ENCODE measurements around the gene GBF1.

Gene GBF1

DNA sequence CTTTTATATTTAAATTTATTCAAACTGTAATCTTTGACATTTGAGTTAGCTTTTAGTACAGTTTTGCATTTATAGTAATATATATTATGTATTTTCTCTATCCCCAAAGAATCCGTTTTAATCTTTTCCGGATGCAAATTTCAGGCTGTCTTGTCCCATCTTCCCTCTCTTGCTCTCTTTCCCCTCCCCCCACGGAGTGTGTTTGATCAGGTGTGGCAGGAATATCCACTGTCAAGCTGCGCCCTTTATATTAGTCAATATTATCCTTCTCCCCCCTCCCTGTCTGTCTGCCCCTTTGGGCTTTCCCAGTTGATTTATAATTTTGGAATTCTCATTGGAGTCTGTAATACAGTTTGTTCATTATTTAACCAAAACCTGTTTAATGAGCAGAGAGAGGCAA lies 19.0 kb downstream of the GBF1 start:
- Histone ChIP-seq H2AFZ (ENCODE audit: low read depth, low read length) (no peak overlapping the region), H3K36me3 (ENCODE audit: insufficient read depth, low read length) (peaks cover 74% of the 10 kb centered on the region), H3K9ac (ENCODE audit: low read depth, low read length) (no peak overlapping the region), H3K27ac (ENCODE audit: low read length) (no peak overlapping the region), H3K9me3 (ENCODE audit: insufficient read depth, low read length, severe bottlenecking) (no peaks in the 10 kb centered on the region), H3K79me2 (ENCODE audit: insufficient read depth, low read length) (peaks cover 69% of the 10 kb centered on the region), H3K4me3 (ENCODE audit: low read depth in 1 of 2, low read length in 2 of 2) (no peak overlapping the region), H3K4me1 (ENCODE audit: insufficient read depth, low read length) (no peaks in the 10 kb centered on the region), H3K27me3 (ENCODE audit: insufficient read depth, low read length, poor library complexity) (no peaks in the 10 kb centered on the region), H4K20me1 (ENCODE audit: insufficient read depth, low read length) (peaks cover 37% of the 10 kb centered on the region), H3K4me2 (ENCODE audit: insufficient read depth, low read length) (no peak overlapping the region)
- TF ChIP-seq, protein P1, sequence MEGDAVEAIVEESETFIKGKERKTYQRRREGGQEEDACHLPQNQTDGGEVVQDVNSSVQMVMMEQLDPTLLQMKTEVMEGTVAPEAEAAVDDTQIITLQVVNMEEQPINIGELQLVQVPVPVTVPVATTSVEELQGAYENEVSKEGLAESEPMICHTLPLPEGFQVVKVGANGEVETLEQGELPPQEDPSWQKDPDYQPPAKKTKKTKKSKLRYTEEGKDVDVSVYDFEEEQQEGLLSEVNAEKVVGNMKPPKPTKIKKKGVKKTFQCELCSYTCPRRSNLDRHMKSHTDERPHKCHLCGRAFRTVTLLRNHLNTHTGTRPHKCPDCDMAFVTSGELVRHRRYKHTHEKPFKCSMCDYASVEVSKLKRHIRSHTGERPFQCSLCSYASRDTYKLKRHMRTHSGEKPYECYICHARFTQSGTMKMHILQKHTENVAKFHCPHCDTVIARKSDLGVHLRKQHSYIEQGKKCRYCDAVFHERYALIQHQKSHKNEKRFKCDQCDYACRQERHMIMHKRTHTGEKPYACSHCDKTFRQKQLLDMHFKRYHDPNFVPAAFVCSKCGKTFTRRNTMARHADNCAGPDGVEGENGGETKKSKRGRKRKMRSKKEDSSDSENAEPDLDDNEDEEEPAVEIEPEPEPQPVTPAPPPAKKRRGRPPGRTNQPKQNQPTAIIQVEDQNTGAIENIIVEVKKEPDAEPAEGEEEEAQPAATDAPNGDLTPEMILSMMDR (IDR thresholded peaks at IDR 0.05; ENCODE audit: borderline replicate concordance, extremely low read depth, low read length, poor library complexity, severe bottlenecking), result no peak
- TF ChIP-seq EZH2 (IDR thresholded peaks at IDR 0.05; ENCODE audit: borderline replicate concordance, low read depth, low read length, severe bottlenecking), result no peak
- no peak for ATAC-seq (ENCODE audit: insufficient read depth, low read depth)
- DNase-seq, result no peak

DNA sequence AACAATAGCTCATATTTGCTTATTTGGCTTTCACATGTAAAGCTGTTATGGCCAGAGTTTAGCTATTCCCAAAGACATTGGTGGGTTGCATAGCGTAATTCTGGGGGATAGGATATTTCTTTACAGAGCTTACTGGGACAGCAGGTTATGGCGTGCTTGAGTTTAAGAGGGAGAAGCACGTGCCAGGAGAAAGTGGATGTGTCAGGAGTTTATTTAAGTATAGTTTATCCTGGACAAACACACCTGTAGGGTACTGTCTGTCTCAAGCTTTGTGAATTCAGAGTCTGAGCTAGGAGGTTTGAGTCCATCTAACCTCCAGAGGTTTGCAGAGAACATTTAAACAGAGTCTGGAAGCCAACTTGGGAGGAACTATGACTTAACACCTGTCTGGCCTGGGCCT lies 21.3 kb downstream of the GBF1 start:
- no peak overlapping the region for H3K4me2 ChIP-seq (ENCODE audit: insufficient read depth, low read length)
- no peaks in the 10 kb centered on the region for H3K9me3 ChIP-seq (ENCODE audit: insufficient read depth, low read length, severe bottlenecking)
- peaks cover 37% of the 10 kb centered on the region for H4K20me1 ChIP-seq (ENCODE audit: insufficient read depth, low read length)
- no peaks in the 10 kb centered on the region for H3K27me3 ChIP-seq (ENCODE audit: insufficient read depth, low read length, poor library complexity)
- no peak overlapping the region for H3K9ac ChIP-seq (ENCODE audit: low read depth, low read length)
- H2AFZ ChIP-seq (ENCODE audit: low read depth, low read length), result no peak overlapping the region
- peaks cover 80% of the 10 kb centered on the region for H3K79me2 ChIP-seq (ENCODE audit: insufficient read depth, low read length)
- H3K4me1 ChIP-seq (ENCODE audit: insufficient read depth, low read length), result no peaks in the 10 kb centered on the region
- ATAC-seq (ENCODE audit: insufficient read depth, low read depth) (no peak), DNase-seq (no peak)
- TF ChIP-seq, protein P1 (IDR thresholded peaks at IDR 0.05; ENCODE audit: borderline replicate concordance, extremely low read depth, low read length, poor library complexity, severe bottlenecking), result no peak
- TF ChIP-seq EZH2 (IDR thresholded peaks at IDR 0.05; ENCODE audit: borderline replicate concordance, low read depth, low read length, severe bottlenecking), result no peak
- H3K36me3 ChIP-seq (ENCODE audit: insufficient read depth, low read length), result peaks cover 53% of the 10 kb centered on the region
- H3K4me3 ChIP-seq (ENCODE audit: low read depth in 1 of 2, low read length in 2 of 2), result no peak overlapping the region
- no peak overlapping the region for H3K27ac ChIP-seq (ENCODE audit: low read length)

DNA sequence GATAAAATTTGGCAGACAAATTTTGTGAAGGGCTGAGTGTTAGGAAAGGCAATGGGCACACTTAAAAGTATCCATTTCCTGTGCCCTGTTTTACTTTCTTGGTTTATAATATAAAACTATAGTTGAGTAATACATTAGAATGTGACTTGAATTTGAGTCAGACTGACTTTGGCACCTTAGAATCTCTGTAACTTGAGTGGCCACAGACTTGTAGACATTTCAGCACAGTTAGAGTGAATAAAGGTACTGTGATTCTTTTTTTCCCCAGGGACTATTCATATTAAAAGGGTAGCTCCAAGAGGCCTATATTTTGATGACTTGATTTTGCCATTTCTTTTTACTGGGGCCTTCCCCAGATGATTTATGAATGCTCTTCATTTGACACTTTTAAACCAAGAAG lies 22.4 kb downstream of the GBF1 start:
- no peak overlapping the region for H3K4me2 ChIP-seq (ENCODE audit: insufficient read depth, low read length)
- peaks cover 39% of the 10 kb centered on the region for H4K20me1 ChIP-seq (ENCODE audit: insufficient read depth, low read length)
- DNase-seq, result no peak

More for the DNA sequence above, 22.4 kb downstream of the GBF1 start:
- no peak overlapping the region for H3K4me3 ChIP-seq (ENCODE audit: low read depth in 1 of 2, low read length in 2 of 2)
- H3K27me3 ChIP-seq (ENCODE audit: insufficient read depth, low read length, poor library complexity), result no peaks in the 10 kb centered on the region
- TF ChIP-seq, protein P1 (IDR thresholded peaks at IDR 0.05; ENCODE audit: borderline replicate concordance, extremely low read depth, low read length, poor library complexity, severe bottlenecking), result no peak
- TF ChIP-seq EZH2 (IDR thresholded peaks at IDR 0.05; ENCODE audit: borderline replicate concordance, low read depth, low read length, severe bottlenecking), result no peak
- H3K9me3 ChIP-seq (ENCODE audit: insufficient read depth, low read length, severe bottlenecking), result no peaks in the 10 kb centered on the region
- H3K9ac ChIP-seq (ENCODE audit: low read depth, low read length), result no peak overlapping the region
- H3K79me2 ChIP-seq (ENCODE audit: insufficient read depth, low read length), result peaks cover 80% of the 10 kb centered on the region
- no peaks in the 10 kb centered on the region for H3K4me1 ChIP-seq (ENCODE audit: insufficient read depth, low read length)
- ATAC-seq (ENCODE audit: insufficient read depth, low read depth), result no peak
- no peak overlapping the region for H3K27ac ChIP-seq (ENCODE audit: low read length)
- peaks cover 48% of the 10 kb centered on the region for H3K36me3 ChIP-seq (ENCODE audit: insufficient read depth, low read length)
- H2AFZ ChIP-seq (ENCODE audit: low read depth, low read length), result no peak overlapping the region
